Measurements from ENCODE around the gene AHCYL1.

The AHCYL1 gene

DNA sequence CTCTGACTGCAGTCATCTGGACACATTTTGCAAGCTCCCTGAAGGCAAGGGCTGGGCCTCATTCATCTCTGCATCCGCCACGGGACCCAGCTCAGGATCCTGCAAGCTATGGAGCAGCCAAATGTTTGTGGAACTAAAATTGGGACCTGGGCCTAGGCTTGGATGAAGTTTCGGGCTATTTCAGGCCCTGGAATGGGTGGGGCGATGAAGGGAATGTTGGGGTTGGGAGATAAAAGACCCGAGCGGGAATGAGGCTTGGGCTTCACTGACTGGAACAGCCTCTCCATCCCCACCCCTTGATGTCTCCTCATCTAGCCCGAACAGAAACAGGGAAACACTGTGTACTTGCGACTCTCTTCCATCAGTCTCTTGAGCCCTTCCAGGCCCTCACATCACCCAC, 7.3 kb upstream of the AHCYL1 start:
- DNase-seq = no peak

DNA sequence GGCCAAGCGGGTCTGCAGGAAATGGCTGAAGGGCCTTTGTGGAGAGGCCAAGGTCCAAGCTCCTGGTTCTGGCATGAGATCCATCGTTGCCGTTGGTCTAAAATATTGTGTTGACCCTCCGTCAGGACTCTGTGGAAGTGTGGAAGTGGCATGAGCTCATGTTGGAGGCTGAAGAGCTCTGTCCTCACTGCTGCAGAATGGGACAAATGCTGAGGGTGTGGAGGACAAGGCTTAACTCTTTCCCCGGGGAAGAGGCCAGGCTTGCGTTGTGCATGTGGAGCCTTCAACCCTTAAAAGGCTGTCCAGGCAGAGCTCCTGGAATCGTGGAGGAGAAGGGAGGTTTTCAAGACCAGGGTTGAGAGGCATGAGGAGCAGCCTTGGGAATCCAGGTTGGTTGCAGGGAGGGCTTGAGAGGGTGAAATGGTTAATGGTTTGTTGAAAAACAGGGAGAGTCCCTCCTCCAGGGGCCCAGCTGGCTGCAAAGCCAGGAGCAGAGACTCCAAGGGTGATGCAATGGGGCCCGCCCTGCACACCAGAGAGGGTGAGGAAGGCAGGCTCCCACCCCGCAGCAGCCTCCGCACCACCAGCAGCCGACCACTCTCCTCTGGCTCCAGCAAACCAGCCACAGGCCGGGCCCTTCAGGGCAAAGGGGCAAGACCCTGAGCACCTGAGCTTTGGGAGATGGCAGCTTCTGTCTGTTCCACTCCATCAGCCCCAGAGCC, 6.7 kb upstream of the AHCYL1 start:
- no peak for DNase-seq

DNA sequence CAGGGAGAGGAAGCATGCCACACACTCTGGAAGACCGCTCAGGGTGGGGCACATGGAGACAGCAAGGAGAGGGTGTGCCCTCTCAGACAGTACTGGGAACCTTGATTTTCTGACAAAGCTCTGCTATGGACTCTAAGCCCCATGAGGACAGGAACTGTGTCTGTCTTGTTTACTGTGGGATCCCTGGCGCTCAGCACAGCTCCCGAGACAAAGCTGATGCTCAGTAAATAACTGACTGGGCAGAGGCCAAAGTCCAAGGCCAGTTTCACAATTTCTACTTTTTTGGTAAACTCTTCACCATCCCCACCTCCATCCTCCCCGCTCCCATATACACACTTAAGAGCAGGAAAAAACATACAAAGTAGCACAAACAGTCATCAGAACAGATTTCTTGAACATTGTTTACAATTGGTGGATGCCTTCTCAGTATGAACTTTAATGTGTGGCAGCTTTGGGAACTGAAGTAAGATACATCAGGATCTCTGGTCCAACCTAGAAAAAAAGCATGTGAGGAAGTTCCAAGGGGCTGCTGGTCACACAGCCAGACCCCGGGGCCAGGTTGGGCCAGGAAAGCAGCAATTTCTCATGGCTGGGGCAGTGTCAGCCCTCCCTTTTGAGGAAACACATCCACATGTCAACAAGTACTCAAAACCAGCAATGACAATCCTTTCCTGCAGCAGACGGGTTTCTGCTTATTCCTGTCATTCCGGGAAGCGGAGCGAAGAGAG, 5.6 kb upstream of the AHCYL1 start:
- DNase-seq = no peak

DNA sequence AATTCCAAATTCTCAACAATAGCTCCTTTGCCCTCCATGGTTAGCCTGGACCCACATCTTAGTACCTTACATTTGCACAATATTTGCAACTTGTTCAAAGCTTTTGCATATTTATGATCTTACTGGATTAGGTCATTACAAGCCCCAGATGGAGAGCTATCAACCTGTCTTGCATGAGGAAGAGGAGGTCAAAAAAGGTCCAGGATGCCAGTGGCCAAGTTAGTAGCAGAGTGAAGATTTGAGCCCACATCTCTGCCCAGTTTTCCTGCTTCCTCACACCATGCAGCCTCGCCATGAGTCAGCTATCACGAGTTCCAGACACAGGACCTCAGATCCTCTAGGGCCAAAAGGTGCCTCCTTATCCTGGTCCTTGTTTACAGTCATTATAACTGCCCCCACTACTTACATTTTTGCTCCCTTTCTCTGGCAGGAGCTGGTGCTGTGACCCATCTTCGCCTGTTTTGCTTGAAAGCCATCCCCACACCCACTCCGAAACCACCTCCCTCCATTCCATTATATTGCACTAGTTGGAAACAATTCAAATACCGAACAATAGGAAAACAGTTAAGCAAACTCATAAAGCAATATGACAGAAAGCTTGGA, 5.0 kb upstream of the AHCYL1 start:
- no peak for DNase-seq

DNA sequence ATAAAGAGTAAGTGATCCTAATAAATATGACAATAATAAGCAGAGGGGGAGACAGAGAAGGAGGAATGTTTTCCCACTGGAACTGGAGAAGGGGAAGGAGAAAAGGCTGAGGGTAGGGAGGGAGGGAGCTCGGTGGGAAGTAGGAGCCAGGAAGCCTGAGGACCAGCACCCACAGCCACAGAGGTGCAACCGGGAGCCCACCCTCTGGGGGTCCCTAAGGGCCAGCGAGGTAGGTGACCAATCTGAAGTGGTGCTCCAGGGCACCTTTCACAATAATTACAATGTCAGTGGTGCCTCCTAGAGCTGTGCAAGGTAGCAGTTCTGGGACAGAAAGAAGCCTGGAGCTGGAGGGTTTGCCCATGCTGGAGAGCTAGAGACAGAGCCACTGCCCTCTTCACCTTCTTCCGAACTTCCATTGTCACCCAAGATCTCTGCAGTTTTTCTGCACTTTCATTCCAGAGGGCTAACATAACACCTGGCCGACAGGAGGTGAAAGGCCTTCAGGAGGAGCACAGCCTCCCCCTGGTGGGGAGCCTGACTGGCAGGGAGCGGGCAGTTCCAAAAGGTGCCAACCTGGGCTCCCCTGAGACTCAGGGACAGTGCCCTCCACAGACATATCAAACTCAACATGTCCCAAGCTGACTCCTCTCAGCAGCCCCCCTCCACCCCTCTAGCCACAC, 4.1 kb upstream of the AHCYL1 start:
- peak; percentile 27 for DNase-seq

DNA sequence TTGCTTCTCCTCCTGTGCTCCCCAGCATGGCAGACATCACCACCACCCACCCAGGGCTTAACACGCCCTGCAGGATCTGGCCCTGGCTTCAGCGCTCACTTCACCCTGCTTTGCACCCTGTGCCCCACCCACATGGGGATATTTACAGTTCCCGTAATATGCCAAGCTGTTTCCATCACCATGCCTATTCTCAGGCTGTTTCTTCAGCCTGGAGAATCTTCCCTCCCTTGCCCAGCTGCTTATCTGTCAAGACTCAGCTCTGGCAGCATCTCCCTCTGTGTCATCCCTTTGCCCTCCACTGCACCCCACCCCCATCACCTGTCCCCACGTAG, 3.6 kb upstream of the AHCYL1 start:
- DNase-seq = no peak

DNA sequence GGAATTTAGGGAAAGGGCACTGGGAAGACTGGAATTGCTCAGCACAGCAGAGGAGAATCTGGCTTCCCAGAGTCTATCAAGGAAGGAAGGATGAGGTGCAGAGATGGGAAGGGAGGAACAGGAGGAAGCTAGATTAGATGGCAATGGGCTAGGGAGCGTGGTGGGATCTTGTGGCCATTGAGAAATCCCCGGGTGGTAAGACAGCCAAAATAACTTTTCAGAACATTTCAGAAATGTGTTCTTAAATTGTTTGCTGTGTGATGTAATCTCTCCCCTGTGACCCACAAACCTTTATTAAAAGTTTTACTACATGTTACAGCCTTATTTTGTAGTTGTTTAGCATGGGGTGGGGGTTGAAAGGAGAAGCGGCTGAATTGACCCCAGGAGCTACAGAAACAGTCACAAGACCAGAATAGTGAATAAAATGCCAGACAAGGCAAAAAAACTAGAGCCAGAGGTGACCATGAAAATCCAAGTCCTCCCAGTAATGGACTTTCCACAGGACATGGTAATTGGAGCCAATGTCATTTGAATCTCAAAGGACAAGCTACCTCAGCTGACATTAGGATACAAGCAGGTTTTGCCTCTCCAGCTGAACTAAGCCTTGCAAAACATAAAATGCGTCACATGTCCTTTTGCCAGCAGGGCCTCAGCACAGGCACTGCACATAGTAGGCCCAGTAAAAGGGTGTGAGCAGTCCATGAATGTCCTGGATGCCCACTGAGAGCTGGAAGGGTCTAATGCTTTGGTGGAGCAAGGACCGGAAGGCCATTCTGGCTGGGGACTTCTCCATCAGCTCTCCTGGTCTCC, 980 bp upstream of the AHCYL1 start:
- DNase-seq = no peak

DNA sequence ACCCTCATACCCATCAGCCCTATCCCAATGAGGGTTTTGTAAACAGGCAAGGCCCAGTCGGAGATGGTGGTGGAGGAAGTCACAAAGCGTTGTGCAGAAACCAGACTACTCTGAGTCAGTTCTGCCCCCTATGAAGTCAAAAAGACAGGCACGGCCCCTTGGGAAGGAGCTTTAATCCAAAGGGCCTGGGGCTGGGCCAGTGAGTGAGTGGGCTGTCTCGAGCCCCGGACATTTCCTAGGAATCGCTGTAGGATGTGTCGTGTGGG, 442 bp upstream of the AHCYL1 start:
- DNase-seq = no peak

DNA sequence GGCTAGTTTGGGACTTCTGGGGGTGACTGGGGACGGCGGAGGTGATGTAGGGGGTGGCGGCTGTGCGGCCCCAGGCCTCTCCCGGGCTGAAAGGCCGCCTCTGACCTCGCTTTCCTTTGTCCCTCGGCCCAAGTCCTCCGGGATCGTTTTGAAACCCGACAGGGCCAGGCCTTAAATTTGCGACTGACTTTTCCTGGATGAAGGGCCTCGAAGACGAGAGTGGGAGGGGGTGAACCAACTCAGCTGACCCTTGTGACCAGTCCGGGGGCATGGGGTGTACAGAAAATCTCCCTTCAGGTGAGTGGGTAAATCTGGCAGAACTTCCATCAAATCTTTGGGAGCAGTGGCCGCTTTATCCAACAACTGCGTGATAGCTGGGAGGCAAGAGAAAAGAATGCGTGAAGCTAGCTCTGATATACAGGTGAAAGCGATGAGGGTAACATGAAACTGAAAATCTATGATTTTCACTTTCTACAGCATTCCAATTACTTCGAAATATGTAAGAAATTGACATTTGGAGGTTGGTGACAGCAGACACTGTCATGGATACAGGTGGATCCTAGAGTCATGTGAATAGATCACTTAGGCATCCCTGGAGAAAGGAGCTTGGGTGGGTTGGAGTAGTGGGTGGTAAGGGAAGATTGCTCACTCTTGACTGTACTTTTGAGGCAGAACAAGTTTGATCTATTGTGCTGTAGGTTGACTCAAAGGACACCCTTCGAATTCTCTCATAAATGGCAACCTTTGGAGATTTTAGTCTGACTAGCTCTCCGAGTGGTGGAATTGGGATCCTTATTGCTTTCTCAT, 885 bp downstream of the AHCYL1 start:
- DNase-seq = peak; percentile 6

DNA sequence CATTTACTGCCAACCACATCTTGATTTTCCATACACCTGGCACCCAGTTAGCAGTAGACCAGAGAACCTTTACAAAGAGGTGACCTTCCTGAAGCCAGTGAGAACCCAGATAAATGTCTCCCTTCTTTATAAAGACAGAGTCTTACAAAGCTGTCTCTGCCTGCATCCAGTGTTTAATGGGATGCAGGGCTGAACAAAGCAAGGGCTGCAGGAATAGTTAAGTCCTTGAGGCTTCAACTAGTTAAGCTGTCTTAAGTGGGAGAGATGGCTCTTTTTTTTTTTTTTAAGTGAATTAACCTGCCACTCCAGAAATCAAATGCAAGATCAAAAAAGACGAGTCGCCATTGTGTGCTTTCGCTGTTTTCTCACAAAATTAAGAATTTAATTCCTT, 1.5 kb downstream of the AHCYL1 start:
- DNase-seq = no peak

DNA sequence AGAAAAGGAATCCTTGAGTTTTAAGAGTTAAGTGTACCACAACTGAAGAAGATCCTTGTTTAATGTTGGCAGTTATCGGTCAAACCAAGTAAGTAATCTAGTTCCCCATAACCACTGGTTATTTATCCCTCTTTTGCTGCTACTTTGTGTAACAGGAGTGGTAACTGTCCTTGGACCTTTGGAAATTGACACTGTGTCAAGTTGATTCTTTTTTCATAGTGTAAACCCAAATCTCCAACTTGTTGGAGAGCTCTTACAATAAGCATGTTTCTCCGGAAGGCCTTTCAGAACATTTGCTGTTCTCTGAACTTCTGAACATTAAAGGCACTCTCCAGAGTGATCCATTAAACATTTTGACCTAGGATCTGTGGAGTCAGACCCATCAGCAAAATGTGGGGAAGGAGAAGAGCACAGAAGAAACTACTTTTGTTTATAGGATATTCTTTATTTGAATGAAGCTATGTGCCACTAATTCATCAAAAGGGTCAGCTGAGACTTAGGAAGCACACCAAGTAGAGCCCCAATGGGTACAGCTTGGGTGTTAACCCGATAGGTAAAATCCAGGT, 3.9 kb downstream of the AHCYL1 start:
- DNase-seq = no peak

DNA sequence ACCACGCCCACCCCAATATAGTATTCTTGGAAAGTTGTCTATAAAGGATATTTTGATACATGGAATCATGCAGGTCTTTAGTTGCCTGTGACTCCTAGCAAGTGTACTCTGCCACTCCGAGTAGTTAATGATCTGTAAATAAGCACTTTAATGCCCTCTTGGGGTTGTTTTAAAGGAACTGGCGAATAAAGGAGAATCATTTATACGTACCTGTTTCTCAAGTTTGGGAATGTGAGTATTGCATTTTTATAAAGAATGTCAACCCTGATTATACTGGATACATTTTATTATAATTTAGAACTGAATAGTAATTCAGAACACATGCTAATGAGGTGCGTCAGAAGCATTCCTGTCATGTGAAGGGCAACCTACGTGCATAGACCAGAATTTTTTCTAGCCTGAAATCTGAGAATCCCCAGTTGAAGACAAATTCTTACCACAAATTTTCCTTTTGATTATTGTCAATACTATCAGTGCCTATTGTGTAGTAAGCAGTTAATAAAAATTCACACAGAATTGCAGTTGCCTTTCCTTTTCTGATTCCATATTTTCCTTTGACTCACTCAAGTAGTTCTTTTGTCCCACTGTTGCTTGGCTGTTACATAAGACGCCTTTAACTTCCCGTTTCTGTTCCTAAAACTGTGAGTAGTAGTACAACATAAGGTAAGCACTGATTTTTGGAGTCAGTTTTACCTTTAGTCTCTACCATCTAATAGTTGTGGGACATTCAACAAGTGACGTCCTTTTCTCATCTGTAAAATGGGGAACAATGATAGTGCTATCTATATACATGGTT, 5.1 kb downstream of the AHCYL1 start:
- no peak for DNase-seq

DNA sequence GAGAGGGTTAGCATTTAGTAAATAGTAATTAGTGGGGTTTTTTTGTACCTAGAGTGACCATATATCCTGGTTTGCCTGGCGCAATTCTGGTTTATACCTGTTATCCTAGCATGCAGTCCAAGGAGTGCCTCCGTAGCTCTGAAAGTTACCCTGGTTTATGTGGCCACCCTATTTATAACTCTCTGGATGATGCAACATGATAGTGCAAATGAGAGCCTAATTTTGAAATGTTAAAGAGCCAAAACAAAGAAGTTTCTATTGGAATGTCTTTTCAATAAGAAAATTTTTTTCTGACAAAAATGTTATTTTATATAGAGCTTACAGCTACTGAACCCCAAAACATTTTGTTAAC, 5.7 kb downstream of the AHCYL1 start:
- DNase-seq = no peak

DNA sequence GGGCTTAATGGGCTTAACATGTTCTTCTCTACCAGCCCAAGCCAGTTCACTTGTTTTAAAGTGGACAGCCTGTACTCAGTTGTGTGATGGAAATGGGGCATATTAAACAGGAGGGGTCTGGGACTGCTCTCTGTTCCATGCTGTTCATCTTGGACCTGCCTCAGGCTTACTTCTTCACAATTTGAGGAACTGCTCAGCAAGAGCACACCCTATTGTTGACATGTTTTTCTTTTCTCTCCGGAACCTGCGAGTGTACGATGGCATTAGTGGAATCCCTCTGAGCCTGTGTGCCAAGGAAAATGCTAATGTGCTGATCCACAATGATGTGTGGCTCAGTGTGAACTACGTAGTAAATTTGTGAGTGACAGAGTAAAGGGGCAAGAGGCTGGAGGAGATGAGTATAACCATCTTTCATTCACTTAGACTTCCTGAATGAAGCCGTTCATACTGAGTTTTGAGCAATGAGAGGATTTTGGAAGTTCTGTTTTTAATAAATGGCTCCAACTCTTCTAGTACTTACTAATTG, 6.9 kb downstream of the AHCYL1 start:
- DNase-seq = no peak

DNA sequence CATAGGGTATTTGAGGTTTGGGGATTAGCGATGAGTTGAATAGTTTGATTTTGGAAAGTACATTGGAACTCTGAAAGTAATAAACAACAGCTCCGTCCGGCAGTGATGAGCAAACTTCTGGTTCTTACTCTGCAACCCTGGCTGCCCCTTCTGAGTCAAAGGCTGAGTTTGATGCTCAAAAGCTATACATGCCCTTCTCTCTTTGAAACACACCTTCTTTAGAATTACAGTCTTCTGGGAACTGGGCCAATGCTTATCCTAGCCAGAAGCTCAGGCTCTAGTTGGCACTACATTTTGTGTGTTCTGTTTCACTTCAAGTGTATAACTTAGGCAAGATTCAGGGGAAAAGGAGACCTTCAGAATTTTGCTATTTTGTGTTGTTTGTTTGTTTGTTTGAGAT, 9.3 kb downstream of the AHCYL1 start:
- no peak for DNase-seq

DNA sequence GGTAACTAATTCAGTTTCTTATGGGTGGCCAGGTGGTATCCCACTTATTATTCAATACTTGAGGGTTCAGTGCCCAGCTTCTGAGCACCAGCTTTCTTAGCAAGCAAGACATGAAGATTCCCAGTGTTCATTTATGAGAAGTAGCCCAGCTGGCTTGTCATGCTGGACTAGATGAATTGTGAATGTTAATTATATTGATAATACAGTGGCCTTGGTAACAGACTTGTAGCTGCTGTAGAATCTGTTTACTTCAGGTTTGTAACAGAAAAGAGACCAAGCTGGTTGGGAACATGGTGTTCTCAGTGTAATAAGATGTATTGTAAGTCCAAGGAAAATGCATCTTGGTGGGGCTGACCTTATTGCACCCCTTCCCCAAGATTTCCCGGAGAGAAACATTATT, 10.1 kb downstream of the AHCYL1 start:
- DNase-seq = no peak

DNA sequence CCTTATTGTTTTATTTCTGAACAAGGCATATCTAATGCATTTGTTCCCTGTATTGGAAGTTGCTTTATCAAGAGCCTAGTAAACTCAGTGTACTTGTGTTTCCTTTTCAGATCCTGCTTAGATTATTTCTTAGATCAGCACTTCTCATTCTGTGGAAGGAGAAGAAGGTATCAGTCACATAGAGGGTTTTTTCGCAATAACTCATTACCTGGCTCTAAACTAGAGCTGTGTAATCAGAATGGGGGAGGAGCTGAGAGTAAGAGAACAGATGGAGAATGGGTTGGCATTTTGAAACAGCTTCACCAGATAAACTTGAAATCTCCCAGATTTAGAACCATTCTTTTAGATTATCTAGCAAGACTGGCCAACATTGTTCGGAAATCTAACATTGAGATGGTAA, 11.0 kb downstream of the AHCYL1 start:
- no peak for DNase-seq

DNA sequence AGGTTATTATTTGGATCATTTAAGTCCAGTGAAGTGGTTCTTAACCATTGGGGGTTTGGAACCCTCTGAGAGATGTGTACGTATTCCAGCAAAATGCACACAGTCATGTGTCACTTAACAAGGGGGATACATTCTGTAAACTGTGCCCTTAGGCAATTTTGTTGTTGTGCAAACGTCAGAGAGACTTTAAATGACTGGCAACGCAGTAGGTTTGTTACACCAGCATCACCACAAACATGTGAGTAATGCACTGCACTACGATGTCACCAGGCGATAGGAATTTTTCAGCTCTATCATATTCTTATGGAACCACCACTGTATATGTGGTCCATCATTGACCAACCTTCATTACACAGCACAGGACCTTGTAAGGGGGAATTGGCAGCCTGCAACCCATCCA, 11.9 kb downstream of the AHCYL1 start:
- DNase-seq = no peak

DNA sequence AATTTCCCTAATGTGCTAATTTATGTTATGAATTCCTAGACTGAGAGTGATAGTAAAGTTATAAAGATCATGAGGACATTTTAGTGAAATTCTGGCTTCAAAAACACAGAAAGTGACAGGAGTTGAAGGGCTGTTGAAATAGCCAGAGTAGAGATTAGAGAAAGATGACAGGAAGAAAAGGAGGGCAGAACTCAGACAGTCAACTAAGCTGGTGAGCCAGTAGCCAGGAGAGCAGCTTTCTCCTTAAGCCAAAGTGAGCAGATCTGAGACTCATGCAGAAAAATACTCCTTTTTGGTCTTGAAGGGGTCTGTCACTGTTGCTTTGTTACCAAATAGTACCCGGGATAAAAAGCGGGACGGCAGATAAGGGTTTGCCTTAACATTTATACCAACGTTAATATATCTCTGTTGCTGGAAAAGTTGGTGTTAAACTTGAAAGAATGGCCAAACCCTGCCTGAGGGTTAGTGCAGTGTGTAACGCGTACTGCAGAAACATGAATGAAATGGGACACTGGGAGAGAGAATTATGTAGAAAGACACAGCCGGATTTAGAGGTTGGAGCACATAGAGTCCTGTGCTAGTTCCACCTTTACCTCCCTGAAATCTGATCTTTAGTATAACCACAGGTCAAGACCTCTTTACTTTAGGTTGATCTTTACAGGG, 12.8 kb downstream of the AHCYL1 start:
- no peak for DNase-seq

DNA sequence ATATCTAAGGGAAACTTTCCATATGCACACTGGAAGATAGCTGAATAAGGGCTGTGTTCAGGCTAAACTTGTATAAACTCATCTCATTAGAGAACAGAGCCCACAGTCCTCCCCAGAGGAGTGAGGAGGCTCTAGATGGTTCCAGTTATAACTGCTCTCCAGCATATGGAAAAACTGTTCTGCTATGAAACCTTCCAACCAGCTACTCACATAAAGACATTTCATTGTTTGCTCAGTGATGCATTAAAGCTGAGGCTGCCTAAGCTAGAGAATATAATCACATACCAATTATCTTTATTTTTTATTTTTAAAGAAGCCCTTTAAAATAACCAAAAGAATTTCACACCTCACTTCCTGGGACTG, 13.3 kb downstream of the AHCYL1 start:
- DNase-seq = no peak

DNA sequence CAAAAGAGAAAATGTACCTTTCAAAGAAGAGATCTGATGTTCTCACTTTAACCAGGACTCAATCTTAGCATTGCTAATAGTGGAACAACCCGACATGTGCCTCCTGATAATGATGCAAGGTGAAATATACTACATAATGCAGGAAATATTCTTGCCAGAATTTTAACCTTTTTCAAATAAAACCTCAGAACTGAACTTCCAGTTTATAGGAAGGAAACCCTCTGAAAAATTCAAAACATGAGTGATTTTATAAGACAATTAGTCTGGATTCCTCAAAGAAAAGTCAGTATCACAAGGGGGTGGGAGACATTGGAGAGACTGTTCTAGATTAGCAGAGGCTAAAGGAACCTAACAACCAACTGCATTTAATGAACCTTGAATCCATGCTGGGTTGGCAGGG, 18.1 kb downstream of the AHCYL1 start:
- no peak for DNase-seq

Data from CD4-positive, alpha-beta T cell treated with Interleukin-10 for 1 hour (primary cell).